HEK293 (cell line): ENCODE results near the gene PTGIR.

Experiments
- BCL11A ChIP-seq: fragments of 450-650 bp; formaldehyde crosslinking; IDR thresholded peaks from 2 replicates; pipeline ENCODE4 v1.5.1; 2016; ENCODE audit warnings: low read depth, missing biosample characterization, missing genetic modification characterization
- BCL11B ChIP-seq: fragments of 450-650 bp; formaldehyde crosslinking; IDR thresholded peaks from 2 replicates; pipeline ENCODE4 v1.5.1; 2016; ENCODE audit warnings: low read depth, missing biosample characterization, missing genetic modification characterization
- GFI1B ChIP-seq: fragments of 450-650 bp; formaldehyde crosslinking; IDR thresholded peaks from 2 replicates; pipeline ENCODE4 v1.5.1; 2016; ENCODE audit warnings: missing biosample characterization, missing genetic modification characterization
- HIC1 ChIP-seq: fragments of 450-650 bp; formaldehyde crosslinking; IDR thresholded peaks from 2 replicates; pipeline ENCODE4 v1.5.1; 2016; ENCODE audit warnings: missing biosample characterization, missing genetic modification characterization
- MZF1 ChIP-seq: fragments of 450-650 bp; formaldehyde crosslinking; IDR thresholded peaks from 2 replicates; pipeline ENCODE4 v1.5.1; 2017; ENCODE audit warnings: missing biosample characterization, missing genetic modification characterization, borderline replicate concordance
- TCF7L2 ChIP-seq: IDR thresholded peaks from 2 replicates; pipeline ENCODE4 v1.6.1; 2011; ENCODE audit warnings: low read depth, mild to moderate bottlenecking, inconsistent platforms, low read length, moderate library complexity, borderline replicate concordance
- ZBTB26 ChIP-seq: fragments of 450-650 bp; formaldehyde crosslinking; optimal IDR thresholded peaks from 2 replicates; pipeline ENCODE3; 2016; ENCODE audit warnings: missing biosample characterization, mild to moderate bottlenecking, missing genetic modification characterization
- ZBTB48 ChIP-seq: fragments of 450-650 bp; formaldehyde crosslinking; IDR thresholded peaks from 2 replicates; pipeline ENCODE4 v1.5.1; 2016; ENCODE audit warnings: missing biosample characterization, missing genetic modification characterization
- ZEB2 ChIP-seq: fragments of 450-650 bp; formaldehyde crosslinking; IDR thresholded peaks from 2 replicates; pipeline ENCODE4 v1.5.1; 2016; ENCODE audit warnings: missing biosample characterization, missing genetic modification characterization
- ZFP37 ChIP-seq: fragments of 450-650 bp; formaldehyde crosslinking; IDR thresholded peaks from 2 replicates; pipeline ENCODE4 v1.5.1; 2016; ENCODE audit warnings: missing biosample characterization, missing genetic modification characterization
- ZNF19 ChIP-seq: fragments of 450-650 bp; formaldehyde crosslinking; IDR thresholded peaks from 2 replicates; pipeline ENCODE4; 2016; ENCODE audit warnings: missing biosample characterization, missing genetic modification characterization, low read depth
- ZNF274 ChIP-seq, 2 experiments: fragments of 200-500 bp in 1 of 2; fragments of 450-650 bp in 1 of 2; sonication (Bioruptor generic) in 1 of 2; formaldehyde crosslinking in 1 of 2; IDR thresholded peaks; 2 replicates each; pipeline versions ENCODE4 v1.5.1 to v1.6.1; 2014 to 2016; ENCODE audit warnings: borderline replicate concordance in 1 of 2, inconsistent platforms in 1 of 2, low read length in 1 of 2, missing biosample characterization in 1 of 2, missing genetic modification characterization in 1 of 2
- ZNF433 ChIP-seq: fragments of 450-650 bp; formaldehyde crosslinking; IDR thresholded peaks from 2 replicates; pipeline ENCODE4 v1.5.1; 2016; ENCODE audit warnings: missing biosample characterization, missing genetic modification characterization, low read depth
- ZNF48 ChIP-seq: fragments of 450-650 bp; formaldehyde crosslinking; IDR thresholded peaks from 2 replicates; pipeline ENCODE4 v1.5.1; 2016; ENCODE audit warnings: missing biosample characterization, missing genetic modification characterization
- ZNF510 ChIP-seq: fragments of 450-650 bp; formaldehyde crosslinking; IDR thresholded peaks from 2 replicates; pipeline ENCODE4 v1.5.1; 2018; ENCODE audit warnings: mild to moderate bottlenecking, missing genetic modification characterization, missing biosample characterization; ENCODE audit not compliant: insufficient replicate concordance
- ZNF513 ChIP-seq: fragments of 450-650 bp; IDR thresholded peaks from 2 replicates; pipeline ENCODE4 v1.5.1; 2018; ENCODE audit warnings: missing biosample characterization, missing genetic modification characterization
- ZNF530 ChIP-seq: fragments of 450-650 bp; formaldehyde crosslinking; IDR thresholded peaks from 2 replicates; pipeline ENCODE4 v1.5.1; 2016; ENCODE audit warnings: low read depth, missing biosample characterization, missing genetic modification characterization
- ZNF555 ChIP-seq: fragments of 450-650 bp; formaldehyde crosslinking; conservative IDR thresholded peaks from 2 replicates; pipeline ENCODE4 v1.5.1; 2017; ENCODE audit warnings: missing biosample characterization, mild to moderate bottlenecking, missing genetic modification characterization, inconsistent platforms
- ZNF600 ChIP-seq: fragments of 450-650 bp; formaldehyde crosslinking; IDR thresholded peaks from 2 replicates; pipeline ENCODE4 v1.5.1; 2016; ENCODE audit warnings: missing biosample characterization, missing genetic modification characterization
- ZNF621 ChIP-seq: fragments of 450-650 bp; formaldehyde crosslinking; IDR thresholded peaks from 2 replicates; pipeline ENCODE4 v1.5.1; 2017; ENCODE audit warnings: missing biosample characterization, missing genetic modification characterization
- ZNF624 ChIP-seq: fragments of 450-650 bp; formaldehyde crosslinking; IDR thresholded peaks from 2 replicates; pipeline ENCODE4 v1.5.1; 2017; ENCODE audit warnings: missing biosample characterization, missing genetic modification characterization
- ZNF670 ChIP-seq: fragments of 450-650 bp; formaldehyde crosslinking; IDR thresholded peaks from 2 replicates; pipeline ENCODE4 v1.5.1; 2016; ENCODE audit warnings: missing biosample characterization, missing genetic modification characterization, low read depth
- ZNF704 ChIP-seq: fragments of 450-650 bp; formaldehyde crosslinking; IDR thresholded peaks from 2 replicates; pipeline ENCODE4 v1.5.1; 2016; ENCODE audit warnings: missing biosample characterization, missing genetic modification characterization
- ZNF776 ChIP-seq: fragments of 450-650 bp; formaldehyde crosslinking; IDR thresholded peaks from 2 replicates; pipeline ENCODE4 v1.5.0; 2017; ENCODE audit warnings: missing biosample characterization, missing genetic modification characterization, borderline replicate concordance
- TF ChIP-seq, protein P1 (sequence below): fragments of 450-650 bp; formaldehyde crosslinking; IDR thresholded peaks from 2 replicates; pipeline ENCODE4 v1.5.1; 2016; ENCODE audit warnings: missing biosample characterization, missing genetic modification characterization
- TF ChIP-seq, protein P2 (sequence below): fragments of 450-650 bp; formaldehyde crosslinking; IDR thresholded peaks from 2 replicates; pipeline ENCODE4 v1.5.1; 2017; ENCODE audit warnings: missing biosample characterization, missing genetic modification characterization
- TF ChIP-seq, protein P3 (sequence below): fragments of 450-650 bp; formaldehyde crosslinking; IDR thresholded peaks from 2 replicates; pipeline ENCODE4 v1.5.1; 2016; ENCODE audit warnings: missing biosample characterization, missing genetic modification characterization

Gene PTGIR

GRCh38 chr19:46639358-46640182 lies 14.7 kb upstream of the PTGIR start (continued):
- TF ChIP-seq, protein P1, sequence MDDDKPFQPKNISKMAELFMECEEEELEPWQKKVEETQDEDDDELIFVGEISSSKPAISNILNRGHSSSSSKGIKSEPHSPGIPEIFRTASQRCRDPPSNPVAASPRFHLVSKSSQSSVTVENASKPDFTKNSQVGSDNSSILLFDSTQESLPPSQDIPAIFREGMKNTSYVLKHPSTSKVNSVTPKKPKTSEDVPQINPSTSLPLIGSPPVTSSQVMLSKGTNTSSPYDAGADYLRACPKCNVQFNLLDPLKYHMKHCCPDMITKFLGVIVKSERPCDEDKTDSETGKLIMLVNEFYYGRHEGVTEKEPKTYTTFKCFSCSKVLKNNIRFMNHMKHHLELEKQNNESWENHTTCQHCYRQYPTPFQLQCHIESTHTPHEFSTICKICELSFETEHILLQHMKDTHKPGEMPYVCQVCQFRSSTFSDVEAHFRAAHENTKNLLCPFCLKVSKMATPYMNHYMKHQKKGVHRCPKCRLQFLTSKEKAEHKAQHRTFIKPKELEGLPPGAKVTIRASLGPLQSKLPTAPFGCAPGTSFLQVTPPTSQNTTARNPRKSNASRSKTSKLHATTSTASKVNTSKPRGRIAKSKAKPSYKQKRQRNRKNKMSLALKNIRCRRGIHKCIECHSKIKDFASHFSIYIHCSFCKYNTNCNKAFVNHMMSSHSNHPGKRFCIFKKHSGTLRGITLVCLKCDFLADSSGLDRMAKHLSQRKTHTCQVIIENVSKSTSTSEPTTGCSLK, result no peak
- TF ChIP-seq ZNF776 (tag by site-specific recombination) (no peak), MZF1 (no peak), ZNF433 (no peak), ZNF624 (tag by site-specific recombination) (no peak), TCF7L2 (no peak), ZNF274 (IDR thresholded peaks at IDR 0.05; ENCODE audit: low read length) (no peak), ZNF274 (tag by site-specific recombination; IDR thresholded peaks at IDR 0.05; ENCODE audit: borderline replicate concordance) (no peak), ZBTB26 (tag by site-specific recombination) (no peak), ZFP37 (tag by site-specific recombination) (no peak), ZNF48 (tag by site-specific recombination) (no peak), ZNF621 (no peak), ZNF530 (no peak), BCL11B (tag by site-specific recombination) (no peak), ZNF600 (tag by site-specific recombination) (0 out of 2 replicates have a peak, but pooled peaks have one; percentile 44), ZNF19 (tag by site-specific recombination) (no peak), ZBTB48 (tag by site-specific recombination) (no peak; the same call in 1 of the 2 replicates), ZNF513 (tag by site-specific recombination) (no peak), ZNF704 (no peak), ZNF510 (tag by site-specific recombination) (no peak), BCL11A (tag by site-specific recombination) (no peak), ZNF555 (tag by site-specific recombination) (no peak), HIC1 (tag by site-specific recombination) (no peak), GFI1B (tag by site-specific recombination) (no peak), ZEB2 (tag by site-specific recombination) (no peak), ZNF670 (no peak)
- TF ChIP-seq, protein P2, sequence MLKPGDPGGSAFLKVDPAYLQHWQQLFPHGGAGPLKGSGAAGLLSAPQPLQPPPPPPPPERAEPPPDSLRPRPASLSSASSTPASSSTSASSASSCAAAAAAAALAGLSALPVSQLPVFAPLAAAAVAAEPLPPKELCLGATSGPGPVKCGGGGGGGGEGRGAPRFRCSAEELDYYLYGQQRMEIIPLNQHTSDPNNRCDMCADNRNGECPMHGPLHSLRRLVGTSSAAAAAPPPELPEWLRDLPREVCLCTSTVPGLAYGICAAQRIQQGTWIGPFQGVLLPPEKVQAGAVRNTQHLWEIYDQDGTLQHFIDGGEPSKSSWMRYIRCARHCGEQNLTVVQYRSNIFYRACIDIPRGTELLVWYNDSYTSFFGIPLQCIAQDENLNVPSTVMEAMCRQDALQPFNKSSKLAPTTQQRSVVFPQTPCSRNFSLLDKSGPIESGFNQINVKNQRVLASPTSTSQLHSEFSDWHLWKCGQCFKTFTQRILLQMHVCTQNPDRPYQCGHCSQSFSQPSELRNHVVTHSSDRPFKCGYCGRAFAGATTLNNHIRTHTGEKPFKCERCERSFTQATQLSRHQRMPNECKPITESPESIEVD (tag by site-specific recombination), result no peak
- TF ChIP-seq, protein P3, sequence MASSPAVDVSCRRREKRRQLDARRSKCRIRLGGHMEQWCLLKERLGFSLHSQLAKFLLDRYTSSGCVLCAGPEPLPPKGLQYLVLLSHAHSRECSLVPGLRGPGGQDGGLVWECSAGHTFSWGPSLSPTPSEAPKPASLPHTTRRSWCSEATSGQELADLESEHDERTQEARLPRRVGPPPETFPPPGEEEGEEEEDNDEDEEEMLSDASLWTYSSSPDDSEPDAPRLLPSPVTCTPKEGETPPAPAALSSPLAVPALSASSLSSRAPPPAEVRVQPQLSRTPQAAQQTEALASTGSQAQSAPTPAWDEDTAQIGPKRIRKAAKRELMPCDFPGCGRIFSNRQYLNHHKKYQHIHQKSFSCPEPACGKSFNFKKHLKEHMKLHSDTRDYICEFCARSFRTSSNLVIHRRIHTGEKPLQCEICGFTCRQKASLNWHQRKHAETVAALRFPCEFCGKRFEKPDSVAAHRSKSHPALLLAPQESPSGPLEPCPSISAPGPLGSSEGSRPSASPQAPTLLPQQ, result peak; percentile 39; the same call in 1 of the 2 replicates
